HG03280 (cell line): Measurements from ENCODE around the gene ACTL6A.

Experiments
- ATAC-seq: cut with Tn5 transposase; IDR thresholded peaks from one replicate; pipeline ENCODE4 v1.9.1; 2021; ENCODE audit warnings: mild to moderate bottlenecking, moderate library complexity; ENCODE audit not compliant: unreplicated experiment

The ACTL6A gene

DNA sequence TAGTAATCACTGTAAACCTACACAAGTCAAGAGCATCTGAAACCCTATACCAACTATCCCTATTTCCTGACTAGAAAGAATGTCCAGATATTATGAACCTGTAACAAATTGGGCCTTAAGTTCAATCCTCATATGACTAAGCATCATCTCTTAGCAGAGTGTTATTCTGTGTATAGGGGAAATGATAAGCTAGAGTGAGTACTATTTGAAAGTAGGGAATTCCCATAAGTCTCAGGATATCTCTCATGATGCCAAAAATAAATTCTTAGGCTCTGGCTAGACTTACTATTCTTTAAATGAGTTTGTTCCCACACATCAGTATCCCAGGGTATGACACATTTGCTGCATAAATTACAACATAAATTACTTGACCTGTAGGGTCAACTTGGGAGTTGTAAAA lies 26.4 kb downstream of the ACTL6A start:
- no peak for ATAC-seq

DNA sequence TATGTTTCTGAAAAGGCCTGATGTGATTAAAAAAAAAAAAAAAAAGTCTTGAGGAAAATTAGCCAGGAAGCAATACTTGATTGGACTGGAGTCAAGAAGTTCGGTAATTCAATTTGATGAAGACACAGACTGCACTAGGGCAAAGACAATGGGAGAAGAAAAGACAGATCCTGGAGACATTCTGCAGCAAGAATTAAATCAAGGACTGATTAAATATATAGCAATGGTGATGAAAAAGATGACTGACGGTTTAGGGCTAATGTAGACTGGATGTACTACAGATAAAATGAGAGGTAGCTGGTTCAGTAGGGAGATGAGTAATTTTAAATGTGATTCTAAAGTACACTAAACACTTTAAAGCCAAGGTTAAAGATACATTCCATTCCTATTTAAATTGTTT lies 27.9 kb downstream of the ACTL6A start:
- no peak for ATAC-seq

DNA sequence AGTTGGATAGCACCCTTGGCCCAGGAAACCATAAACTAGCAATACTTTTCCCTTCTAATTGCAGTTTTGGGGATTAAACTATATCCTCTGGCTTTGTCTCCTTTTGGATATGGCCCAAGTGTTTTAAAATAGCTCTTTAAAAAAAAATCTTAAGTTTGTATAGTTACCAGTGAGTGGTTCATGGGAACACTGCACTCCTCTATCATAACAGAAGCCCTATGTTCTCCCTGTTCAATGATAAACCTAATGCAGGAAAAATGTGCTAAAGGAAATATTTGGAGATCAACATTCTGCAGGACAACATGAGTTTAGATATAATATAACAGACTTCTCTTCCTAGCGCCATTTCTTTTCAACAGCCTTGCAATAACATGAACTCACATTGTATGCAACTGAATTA lies 28.6 kb downstream of the ACTL6A start:
- ATAC-seq, result no peak

DNA sequence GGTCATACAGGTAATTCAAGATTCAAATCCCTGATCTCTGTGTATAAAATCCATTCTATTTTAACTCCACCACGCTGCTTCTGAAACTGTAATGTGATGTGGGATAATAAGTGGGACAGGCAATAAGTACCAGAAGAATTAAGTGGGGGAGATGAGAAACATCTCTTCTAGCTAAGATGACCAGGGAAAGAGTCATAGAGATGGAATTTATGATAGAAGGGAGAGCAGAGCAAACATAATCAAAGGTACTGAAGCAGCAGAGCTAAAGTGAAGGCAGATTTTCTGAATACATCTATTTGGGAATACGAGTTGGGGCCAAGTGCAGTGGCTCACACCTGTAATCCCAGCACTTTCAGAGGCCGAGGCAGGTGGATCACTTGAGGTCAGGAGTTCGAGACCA lies 36.8 kb downstream of the ACTL6A start:
- ATAC-seq, result no peak

DNA sequence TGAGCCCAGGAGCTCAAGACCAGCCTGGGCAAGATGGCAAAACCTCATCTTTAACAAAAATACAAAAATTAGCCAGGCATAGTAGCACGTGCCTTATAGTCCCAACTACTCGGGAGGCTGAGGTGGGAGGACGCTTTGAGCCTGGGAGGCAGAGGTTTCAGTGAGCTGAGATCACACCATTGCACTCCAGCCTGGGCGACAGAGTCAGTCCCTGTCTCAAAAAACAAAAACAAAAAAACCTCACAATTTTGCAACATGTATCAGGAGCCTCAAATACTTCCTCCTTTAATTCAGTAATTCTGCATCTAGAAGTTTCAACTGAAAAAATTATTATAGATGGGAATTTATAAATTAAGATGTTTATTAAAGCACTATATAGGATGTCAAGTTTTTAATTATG lies 40.6 kb downstream of the ACTL6A start:
- ATAC-seq, result no peak

DNA sequence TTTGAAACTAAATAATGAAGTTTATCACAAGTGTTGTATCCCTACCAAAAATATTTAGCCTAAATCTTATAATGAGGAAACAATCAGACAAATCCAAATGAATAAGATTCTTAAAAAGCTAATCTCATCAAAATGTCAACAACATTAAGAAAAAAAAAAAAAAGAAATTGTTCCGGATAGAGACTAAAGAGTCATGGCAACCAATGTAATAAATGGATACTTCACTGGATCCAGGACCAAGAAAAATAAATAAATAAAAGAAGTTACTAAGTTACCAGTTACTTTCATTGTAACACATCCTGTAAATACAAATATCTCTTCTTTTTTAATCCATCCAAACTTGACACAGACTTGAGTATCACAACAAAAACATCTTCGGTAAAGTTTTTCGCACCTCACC lies 41.1 kb downstream of the ACTL6A start:
- no peak for ATAC-seq

DNA sequence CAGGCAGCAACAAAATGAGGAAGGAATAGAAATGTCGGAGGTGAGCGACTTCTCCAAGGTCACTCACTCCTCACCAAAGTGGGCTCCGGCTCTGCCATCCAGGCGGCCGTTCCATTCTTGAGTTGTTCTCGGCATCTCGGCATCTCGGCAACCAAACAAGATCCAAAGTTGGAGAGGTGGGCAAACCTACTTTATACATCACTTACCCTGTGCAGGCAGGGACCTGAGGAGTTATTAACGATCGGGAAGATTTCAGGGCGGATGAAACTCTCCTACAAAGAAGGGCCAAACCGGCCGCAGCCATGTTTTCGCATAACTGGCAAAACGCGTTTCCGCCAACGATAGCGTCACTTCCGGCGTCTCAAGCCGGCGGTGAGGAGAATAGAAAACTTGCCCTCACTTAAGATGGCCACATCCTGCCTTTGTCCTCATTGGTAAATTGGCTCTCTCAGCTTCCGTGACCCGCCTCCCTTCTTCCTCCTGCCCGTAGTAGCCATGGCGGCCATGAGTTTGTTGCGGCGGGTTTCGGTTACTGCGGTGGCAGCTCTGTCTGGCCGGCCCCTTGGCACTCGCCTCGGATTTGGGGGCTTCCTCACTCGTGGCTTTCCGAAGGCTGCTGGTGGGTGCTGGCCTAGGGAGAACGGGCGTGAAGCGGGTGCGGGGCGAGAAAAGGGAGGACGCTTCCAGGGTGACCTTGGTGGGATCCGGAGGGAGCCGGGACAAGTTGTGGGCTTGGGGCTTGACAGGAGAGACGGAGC lies 41.8 kb downstream of the ACTL6A start, which contains the start of the genes MRPL47 and NDUFB5:
MRPL47 (minus strand) TSS at position 318 of the 758 bp plus-strand sequence; CDS start at position 304, 14 bp downstream.
NDUFB5 (plus strand) TSS at position 474 of the 758 bp plus-strand sequence; CDS start at position 496, 22 bp downstream.
- peak; percentile 97 for ATAC-seq

DNA sequence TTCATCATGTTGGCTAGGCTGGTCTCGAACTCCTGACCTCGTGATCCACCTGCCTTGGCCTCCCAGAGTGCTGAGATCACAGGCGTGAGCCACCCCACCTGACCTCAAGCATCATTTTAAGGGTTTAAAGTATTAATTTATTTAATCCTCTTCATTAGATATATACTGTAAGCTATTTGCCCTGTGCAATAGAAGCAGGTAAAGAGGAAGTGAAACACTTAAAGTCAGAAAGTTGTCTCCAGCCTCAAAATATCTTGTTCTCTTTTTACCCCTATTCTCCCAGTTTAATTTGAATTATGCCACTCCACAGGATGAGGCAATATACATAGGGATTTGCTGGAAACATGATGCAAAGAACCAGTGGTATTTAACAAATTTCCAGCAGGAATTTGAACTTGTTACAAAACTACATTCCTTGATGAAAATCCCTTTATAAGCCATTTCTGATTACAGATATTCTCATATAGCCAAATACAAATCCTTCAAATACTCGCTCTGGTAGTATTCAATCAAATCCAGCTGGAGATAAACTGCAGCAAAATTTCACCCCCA lies 43.9 kb downstream of the ACTL6A start:
- ATAC-seq, result no peak

DNA sequence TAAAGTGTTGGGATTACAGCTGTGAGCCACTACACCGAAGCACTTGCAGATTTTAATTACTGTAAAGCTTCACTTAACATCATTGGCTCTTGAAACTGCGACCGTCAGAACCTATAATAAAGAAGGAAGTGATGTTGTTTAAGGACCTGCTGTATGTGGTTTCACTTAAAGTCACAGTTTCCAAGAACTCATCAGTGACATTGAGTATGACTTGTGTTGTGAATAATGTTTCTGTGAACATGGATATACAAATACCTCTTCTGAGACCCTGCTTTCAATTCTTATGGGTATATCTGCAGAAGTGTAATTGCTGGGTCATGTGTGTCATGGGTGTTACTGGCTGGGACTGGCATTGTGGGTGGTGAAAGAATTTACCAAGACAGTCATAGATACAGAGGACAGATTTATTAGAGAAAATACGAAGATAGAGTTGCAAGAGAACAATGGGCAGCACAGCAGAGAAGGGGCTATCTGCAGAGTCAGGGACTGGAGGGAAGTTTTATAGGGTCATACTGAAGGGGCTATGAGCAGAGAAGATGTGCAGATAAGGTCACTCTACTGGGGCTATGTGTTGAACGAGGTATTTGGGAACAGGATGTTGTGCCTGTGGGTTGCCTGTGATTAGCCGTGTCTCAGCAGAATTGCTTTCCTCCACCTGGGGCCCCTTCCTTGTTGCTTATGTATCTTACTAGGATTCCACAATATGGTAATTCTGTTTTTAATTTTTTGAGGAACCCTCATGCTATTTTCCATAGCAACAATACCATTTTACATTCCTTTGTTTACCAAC lies 46.4 kb downstream of the ACTL6A start:
- ATAC-seq, result peak; percentile 44

DNA sequence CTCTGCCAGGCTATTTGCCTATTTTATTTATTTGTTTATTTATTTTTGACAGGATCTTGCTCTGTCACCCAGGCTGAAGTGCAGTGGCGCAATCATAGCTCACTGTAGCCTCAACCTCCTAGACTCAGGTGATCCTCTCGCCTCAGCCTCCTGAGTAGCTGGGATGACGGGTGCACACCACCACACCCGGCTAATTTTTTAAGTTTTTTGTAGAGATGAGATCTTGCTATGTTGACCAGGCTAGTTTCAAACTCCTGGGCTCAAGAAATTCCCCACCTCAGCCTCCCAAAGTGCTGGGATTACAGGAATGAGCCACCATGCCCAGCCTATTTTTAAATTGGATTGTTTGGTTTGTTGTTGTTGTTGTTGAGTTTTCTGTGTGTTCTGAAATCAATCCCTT lies 47.3 kb downstream of the ACTL6A start:
- ATAC-seq, result no peak

DNA sequence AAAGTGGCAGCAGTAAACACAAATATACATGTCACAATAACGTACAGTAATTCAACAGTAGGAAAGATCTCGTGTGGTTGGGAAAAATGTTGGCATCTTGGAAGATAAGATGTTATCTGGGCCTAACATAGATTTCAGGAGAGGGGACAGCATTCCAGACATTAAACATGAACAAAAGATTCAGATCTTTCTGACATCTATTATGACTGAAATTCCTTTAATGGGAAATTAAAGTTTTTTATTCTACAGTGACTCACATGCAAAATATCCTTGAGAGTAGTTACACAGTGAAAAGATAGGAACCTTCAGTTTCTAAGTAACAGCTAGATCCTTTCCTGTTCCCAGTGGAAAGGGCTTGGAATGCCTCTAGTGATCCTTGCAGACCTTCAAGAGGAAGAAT lies 51.1 kb downstream of the ACTL6A start:
- ATAC-seq, result no peak

DNA sequence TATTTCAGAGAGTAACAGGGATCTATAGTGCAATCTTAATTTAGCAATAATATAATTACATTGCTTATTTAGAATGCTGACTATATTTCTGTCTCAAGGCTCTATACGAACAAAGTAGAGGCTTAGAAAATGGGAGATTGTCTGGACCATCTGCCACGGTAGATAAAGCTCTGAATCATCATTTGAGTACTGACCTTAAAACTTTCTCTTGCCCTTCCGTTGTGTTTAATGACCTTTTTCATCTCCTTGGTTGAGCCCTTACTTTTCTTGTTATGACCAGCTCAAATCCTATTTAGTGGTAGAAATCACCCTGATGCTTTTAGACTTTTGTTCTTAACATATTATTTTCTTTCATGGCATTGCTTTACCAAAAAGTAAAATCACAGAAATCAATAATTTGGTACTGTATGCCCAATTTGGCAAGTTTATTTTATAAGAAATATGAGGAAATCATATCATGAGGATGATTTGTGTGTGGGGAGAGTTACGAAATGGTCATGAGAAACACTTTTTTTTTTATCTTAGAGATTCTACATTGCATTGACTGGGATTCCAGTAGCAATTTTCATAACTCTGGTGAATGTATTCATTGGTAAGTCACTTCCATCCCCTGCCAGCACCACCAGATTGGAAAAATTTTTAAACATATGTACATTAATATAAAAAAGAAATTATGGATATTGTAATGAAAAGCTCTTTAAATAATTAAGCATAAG lies 52.9 kb downstream of the ACTL6A start:
- ATAC-seq, result no peak

DNA sequence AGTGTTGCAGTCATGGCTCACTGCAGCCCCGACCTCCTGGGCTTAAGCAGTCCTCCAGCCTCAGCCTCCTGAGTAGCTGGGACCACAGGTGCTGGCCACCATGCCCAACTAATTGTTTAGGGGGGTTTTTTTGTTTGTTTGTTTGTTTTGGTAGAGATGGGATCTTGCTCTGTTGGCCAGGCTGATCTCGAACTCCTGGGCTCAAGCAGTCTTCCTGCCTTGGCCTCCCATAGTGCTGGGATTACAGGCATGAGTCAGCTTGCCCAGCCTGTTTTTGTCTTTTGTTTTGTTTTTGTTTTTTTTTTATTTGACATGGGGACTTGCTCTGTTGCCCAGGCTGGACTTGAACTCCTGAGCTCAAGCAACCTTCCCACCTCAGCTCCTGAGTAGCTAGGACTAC lies 59.3 kb downstream of the ACTL6A start:
- ATAC-seq, result no peak

DNA sequence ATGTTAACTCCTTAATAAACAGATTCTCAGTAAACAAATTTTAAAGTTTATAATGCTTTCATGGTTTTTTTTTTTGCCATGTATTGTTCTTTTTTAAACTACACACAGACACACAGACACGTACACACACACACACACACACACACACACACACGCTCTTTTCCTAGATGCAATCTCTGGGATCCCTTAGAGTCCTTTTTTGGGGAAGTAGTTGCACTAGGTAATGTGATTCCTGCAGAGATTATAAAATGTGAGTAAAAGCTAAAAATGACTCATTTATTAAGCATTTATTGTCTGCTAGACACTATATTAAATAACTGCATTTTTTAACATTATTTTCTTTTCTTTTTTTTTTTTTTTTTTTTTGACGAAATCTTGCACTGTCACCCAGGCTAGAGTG lies 61.7 kb downstream of the ACTL6A start:
- ATAC-seq, result no peak

DNA sequence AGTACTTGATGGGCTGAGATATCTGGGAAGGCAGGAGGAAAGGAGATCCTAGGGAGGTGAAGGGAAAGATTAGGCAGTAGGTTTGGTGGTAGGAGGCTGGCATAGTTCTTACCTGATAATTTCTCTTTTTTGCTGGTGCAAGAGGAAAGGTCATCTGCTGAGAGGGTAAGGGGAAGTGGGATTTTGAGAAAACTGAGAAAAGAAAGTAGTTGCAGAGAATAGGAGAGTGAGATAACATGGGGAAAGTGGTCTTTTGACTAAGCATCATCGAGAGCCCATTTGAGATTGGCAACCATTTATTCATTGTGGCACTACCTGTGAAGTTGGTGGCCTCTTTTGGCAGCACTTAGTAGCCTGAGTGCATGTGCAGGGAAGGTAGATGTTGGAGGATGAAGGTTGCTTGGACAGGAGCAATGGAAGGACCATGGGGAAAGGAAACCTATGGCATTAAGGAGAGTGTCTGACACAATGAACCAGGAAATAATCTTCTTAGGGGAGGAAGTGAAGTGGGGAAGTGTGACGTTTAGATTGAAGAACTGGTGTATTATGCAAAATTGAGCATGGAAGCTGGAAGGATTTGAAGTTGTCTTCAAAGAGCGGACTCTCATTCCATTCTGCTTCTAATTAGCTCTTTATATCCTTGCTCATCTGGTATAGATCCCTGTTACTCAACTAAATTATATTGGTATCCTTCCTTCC lies 68.2 kb downstream of the ACTL6A start:
- ATAC-seq, result no peak
